BE2C (cell line): Measurements from ENCODE around the gene ARHGEF17.

Experiments
- DNase-seq: peaks from one replicate; pipeline ENCODE4 v3.0.0-alpha.2; 2020
- H3K27me3 ChIP-seq: fragments of 250-450 bp; sonication (Bioruptor Pico); 2 replicates; pipeline ENCODE4 v1.5.1; 2020; ENCODE audit warnings: mild to moderate bottlenecking
- H3K36me3 ChIP-seq: fragments of 250-450 bp; sonication (Bioruptor Pico); 2 replicates; pipeline ENCODE4 v1.5.1; 2020; ENCODE audit warnings: mild to moderate bottlenecking
- H3K4me1 ChIP-seq: fragments of 250-450 bp; sonication (Bioruptor Pico); 2 replicates; pipeline ENCODE4 v1.5.1; 2020
- H3K4me3 ChIP-seq: 2 replicates; pipeline ENCODE4 v1.5.1; 2011; ENCODE audit warnings: low read depth, low read length
- H3K9me3 ChIP-seq: fragments of 250-450 bp; sonication (Bioruptor Pico); 2 replicates; pipeline ENCODE4 v1.5.1; 2020
- TF ChIP-seq, protein P1 (sequence below): IDR thresholded peaks from 2 replicates; pipeline ENCODE4 v1.5.1; 2012; ENCODE audit warnings: mild to moderate bottlenecking, low read depth, low read length

The ARHGEF17 gene

DNA sequence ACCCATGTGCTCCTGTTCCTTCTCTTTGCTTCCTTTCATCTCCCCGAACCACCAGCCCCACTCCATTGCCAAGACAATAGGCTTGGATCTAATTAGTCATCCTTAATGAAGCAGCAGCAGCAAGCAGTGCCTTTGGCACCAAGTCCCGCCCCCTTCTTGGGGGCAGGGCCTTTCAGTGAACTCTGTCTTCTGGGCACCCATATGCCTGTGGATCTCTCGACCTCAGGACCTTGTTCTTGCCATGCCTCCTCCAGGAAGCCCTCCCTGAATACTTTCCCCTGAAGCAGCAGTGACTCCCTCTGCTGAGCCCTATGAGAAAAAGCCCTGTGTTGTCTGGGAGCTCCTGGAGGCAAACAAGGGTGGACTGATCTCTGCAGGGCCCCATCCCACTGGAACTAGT, 32.1 kb downstream of the ARHGEF17 start:
- no peaks in the 10 kb centered on the region for H3K9me3 ChIP-seq
- no peak overlapping the region for H3K4me3 ChIP-seq
- TF ChIP-seq, protein P1, sequence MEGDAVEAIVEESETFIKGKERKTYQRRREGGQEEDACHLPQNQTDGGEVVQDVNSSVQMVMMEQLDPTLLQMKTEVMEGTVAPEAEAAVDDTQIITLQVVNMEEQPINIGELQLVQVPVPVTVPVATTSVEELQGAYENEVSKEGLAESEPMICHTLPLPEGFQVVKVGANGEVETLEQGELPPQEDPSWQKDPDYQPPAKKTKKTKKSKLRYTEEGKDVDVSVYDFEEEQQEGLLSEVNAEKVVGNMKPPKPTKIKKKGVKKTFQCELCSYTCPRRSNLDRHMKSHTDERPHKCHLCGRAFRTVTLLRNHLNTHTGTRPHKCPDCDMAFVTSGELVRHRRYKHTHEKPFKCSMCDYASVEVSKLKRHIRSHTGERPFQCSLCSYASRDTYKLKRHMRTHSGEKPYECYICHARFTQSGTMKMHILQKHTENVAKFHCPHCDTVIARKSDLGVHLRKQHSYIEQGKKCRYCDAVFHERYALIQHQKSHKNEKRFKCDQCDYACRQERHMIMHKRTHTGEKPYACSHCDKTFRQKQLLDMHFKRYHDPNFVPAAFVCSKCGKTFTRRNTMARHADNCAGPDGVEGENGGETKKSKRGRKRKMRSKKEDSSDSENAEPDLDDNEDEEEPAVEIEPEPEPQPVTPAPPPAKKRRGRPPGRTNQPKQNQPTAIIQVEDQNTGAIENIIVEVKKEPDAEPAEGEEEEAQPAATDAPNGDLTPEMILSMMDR = no peak
- H3K36me3 ChIP-seq = no peaks in the 10 kb centered on the region
- H3K4me1 ChIP-seq = peaks cover 19% of the 10 kb centered on the region
- H3K27me3 ChIP-seq = no peaks in the 10 kb centered on the region
- DNase-seq = no peak

DNA sequence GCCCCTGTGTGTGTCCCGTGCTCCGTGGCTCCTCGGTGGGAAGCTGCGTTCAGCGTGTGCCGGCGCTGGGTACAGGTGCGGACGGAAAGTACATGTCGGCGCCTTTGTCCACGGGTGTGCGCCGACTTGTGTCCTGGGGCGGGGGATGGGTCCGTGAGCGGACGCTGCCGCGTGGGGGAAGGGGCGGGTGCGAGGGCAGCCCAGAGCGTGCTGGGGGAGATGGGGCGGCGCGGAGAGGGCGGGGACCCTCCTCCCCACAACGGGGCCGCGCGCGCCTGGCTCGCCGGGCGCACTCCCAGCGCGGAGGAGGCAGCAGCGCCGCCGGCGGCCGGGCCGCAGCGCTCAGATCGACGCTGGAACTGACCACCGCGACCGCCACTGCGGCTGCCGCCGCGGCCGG, 34.6 kb downstream of the ARHGEF17 start:
- peak; percentile 61 for DNase-seq
- H3K36me3 ChIP-seq = no peaks in the 10 kb centered on the region
- H3K4me3 ChIP-seq = peak overlapping the region; percentile 58
- TF ChIP-seq, protein P1 = no peak
- no peaks in the 10 kb centered on the region for H3K27me3 ChIP-seq
- H3K9me3 ChIP-seq = no peaks in the 10 kb centered on the region
- H3K4me1 ChIP-seq = peaks cover 18% of the 10 kb centered on the region

DNA sequence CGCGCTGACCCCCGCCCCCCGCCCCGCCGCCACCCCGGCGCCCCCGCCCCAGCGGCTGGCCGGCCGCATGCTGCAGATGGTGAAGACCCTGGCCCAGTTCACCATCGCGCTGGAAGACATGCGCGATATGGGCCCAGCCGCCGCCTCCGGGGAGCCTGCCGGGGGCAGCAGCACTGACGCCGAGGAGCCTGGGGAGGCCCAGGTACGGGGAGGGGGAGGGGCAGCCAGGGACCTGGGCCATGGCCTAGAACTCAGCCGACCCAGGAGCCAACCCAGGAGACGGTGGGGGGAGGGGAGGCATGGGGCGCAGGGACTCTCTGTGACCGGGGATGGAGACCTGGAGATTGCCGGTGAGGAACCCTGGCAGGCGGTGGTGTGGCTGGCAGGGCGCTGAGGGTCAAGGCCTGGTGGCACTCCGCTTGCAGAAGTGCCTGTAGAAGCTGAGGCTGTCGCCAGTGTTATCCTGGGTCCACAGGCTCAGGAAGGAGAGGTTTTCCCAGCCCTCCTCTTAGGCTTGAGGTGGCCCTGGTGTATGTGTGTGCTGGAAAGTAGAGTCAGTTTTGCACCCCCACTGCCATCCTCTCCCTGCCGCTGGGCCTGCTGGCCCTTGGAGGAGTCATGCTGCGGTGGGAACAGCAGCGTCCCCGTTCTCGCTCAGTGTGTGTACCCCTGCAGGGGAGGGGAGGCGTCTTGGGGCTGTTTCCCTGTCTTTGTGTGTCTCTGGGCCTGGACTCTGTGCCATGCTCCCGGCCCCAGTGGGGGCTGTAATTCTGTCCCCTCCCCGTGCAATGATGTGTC, 35.2 kb downstream of the ARHGEF17 start:
- Histone ChIP-seq H3K9me3 (no peaks in the 10 kb centered on the region), H3K36me3 (no peaks in the 10 kb centered on the region), H3K4me1 (peaks cover 18% of the 10 kb centered on the region), H3K27me3 (no peaks in the 10 kb centered on the region), H3K4me3 (peak overlapping the region; percentile 58)
- peak; percentile 39 for DNase-seq
- TF ChIP-seq, protein P1 = no peak

DNA sequence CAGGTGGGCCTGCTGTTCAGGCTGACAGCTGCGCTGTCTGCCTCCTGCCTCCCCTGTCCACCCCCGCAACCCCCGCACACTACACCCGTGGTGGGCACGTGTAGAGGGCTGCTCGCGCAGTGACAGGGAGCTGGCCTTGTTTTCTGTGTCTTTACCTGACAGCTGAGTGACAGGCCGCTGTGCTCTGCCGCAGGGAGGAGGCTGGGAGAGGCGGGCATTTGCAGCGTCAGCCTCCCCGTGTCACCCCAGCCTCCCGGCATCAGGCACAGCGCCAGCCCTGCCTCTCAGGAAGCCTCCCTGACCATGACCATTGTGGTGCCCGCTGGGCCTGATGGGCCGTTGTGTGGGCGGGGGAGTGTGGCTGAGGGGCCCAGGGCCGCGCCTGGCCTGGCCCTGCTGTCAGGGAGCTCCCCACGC, 36.1 kb downstream of the ARHGEF17 start:
- TF ChIP-seq, protein P1 = no peak
- H3K4me1 ChIP-seq = peaks cover 18% of the 10 kb centered on the region
- H3K9me3 ChIP-seq = no peaks in the 10 kb centered on the region
- H3K27me3 ChIP-seq = no peaks in the 10 kb centered on the region
- H3K36me3 ChIP-seq = no peaks in the 10 kb centered on the region
- peak; percentile 60 for DNase-seq
- H3K4me3 ChIP-seq = peak overlapping the region; percentile 58

DNA sequence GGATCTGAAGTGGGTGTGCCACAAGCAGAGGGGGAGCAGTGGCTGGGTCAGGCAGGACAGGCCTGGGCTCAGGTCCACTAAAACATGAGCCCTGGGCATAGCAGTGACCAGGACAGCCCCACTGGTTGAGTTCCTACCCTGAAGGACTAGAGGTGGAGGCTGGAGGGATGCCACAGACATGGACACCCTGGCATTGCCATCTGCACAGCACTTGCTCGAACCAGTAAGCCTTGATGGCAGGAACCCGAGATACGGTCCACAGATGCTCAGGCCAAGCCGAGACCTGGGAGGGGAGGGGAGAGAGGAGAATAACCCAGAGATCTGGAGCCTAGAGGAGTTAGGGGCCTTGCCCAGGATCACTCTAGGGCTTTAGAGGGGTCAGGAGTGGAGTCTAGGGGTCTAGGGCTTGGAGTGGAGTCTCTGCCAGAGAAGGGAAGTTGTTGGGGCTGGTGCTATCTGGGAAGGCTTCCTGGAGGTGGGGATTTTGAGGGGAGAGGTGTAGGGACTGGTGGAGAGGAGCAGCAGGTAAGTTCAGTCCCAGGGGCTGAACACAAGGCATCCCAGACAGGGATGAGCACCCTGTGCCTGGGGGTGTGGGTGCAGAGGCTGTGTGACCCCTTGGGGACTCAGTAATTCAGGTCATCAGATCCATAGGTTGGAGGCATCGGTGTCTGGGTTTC, 37.5 kb downstream of the ARHGEF17 start:
- no peak for DNase-seq
- H3K9me3 ChIP-seq = no peaks in the 10 kb centered on the region
- peaks cover 18% of the 10 kb centered on the region for H3K4me1 ChIP-seq
- H3K36me3 ChIP-seq = no peaks in the 10 kb centered on the region
- TF ChIP-seq, protein P1 = no peak
- H3K4me3 ChIP-seq = no peak overlapping the region
- H3K27me3 ChIP-seq = no peaks in the 10 kb centered on the region
